ENCODE measurements around the gene CXCR6. TPM values are rescaled to one million over a fixed set of nuclear protein-coding genes. Genes with fewer than 3 reads are reported as not detected.
A peak's percentile ranks its signal among the peaks of the same experiment; 100 is the strongest.

Gene CXCR6
- total RNA-seq, 2 donors from 2014 or later = 2.2 to 4.9 TPM

GRCh38 chr3:45969953-45970352, 26.7 kb downstream of the CXCR6 start:
- DNase-seq (ENCODE audit: low spot score) (no peak), ATAC-seq (ENCODE audit: insufficient number of reproducible peaks, low FRiP score, low read depth) (no peak)
- Histone ChIP-seq H3K27me3 (replicated peaks; ENCODE audit: insufficient read depth) (no peaks in the 10 kb centered on the region), H3K4me1 (ENCODE audit: control insufficient read depth in 1 of 2, low read depth in 2 of 2) (peaks cover 33 to 63% of the 10 kb centered on the region in 2 donors), H3K36me3 (peaks cover 41% of the 10 kb centered on the region), H3K4me3 (no peak overlapping the region), H3K27ac (peak overlapping the region; percentile 45 to 61), H3K9me3 (no peaks in the 10 kb centered on the region)
- TF ChIP-seq CTCF (IDR thresholded peaks at IDR 0.05) = no peak

DNA sequence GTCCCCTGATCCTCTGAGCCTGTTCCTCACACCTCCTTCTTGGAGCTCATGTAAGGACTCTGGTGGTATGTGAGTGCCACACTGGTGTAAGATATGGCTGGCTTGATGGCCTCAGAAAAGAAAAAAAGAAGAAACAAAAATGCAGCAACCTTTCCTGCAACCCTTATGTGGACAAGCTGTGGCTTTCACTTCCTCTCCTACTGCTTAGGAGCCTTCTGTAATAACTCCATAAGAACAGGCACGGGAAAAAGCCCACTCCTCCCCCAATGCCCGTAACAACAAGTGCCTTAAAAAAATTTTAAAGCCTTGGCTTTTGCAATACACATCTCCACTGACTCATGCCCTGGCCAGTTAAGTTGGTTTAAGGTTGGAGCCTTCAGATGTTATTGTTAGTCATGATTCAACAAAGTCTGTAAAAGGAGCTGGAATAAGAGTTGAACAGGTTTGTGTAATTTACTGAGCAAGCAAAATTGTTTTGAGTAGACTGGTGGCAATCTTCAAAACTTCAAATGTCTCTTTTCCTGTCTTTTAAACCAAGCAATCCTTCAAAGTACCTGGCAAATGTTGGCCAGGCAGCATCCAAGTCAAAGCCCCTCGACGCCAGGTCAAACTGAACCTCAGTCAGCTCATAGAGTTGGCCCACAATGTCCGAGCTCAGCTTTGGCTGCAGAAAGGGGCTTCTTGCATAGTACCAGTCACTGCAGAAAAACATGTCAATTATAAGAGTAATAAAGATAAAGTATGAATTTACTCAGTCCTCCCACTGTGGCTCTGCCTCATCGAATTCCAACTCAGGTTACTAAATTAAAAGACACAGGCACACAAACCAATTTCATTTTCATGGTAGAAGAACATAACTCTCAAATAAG, 29.5 kb downstream of the CXCR6 start:
- TF ChIP-seq CTCF (IDR thresholded peaks at IDR 0.05) = no peak
- peak overlapping the region; percentile 86 to 91 for H3K27ac ChIP-seq

DNA sequence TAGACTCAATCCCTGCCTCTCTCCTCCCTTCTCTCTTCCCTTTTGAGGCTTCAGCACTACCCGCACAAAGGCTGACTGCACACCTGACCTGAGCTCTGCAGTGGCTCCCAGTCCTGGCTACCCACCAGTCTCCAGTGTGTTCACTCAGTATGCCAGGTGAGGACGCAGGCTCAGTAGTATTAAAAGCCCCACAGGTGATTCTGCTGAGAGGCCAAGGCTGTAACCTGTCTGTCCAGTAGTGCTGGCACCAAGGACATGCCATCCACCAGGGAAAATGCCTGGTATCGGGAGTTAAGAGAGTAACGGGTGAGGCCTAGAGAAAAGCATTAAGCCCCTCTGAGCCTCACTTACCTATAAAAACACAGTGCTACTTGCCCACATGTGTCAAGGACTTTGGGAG, 31.4 kb downstream of the CXCR6 start:
- H3K27me3 ChIP-seq (replicated peaks; ENCODE audit: insufficient read depth) = no peaks in the 10 kb centered on the region
- no peaks in the 10 kb centered on the region for H3K9me3 ChIP-seq
- H3K4me1 ChIP-seq (ENCODE audit: control insufficient read depth in 1 of 2, low read depth in 2 of 2) = peaks cover 13 to 25% of the 10 kb centered on the region in 2 donors
- DNase-seq (ENCODE audit: low spot score) (no peak), ATAC-seq (ENCODE audit: insufficient number of reproducible peaks, low FRiP score, low read depth) (no peak)
- H3K4me3 ChIP-seq = no peak overlapping the region
- H3K27ac ChIP-seq = peak overlapping the region; percentile 10 to 18
- H3K36me3 ChIP-seq = peaks cover 44% of the 10 kb centered on the region
- no peak for TF ChIP-seq CTCF (IDR thresholded peaks at IDR 0.05)

More for the DNA sequence above, 29.5 kb downstream of the CXCR6 start:
- Histone ChIP-seq H3K9me3 (no peaks in the 10 kb centered on the region), H3K4me3 (peak overlapping the region; percentile 38), H3K36me3 (peaks cover 41% of the 10 kb centered on the region), H3K27me3 (replicated peaks; ENCODE audit: insufficient read depth) (no peaks in the 10 kb centered on the region), H3K4me1 (ENCODE audit: control insufficient read depth in 1 of 2, low read depth in 2 of 2) (peaks cover 20 to 35% of the 10 kb centered on the region in 2 donors)
- ATAC-seq (ENCODE audit: insufficient number of reproducible peaks, low FRiP score, low read depth) (peak; percentile 98), DNase-seq (ENCODE audit: low spot score) (no peak)

DNA sequence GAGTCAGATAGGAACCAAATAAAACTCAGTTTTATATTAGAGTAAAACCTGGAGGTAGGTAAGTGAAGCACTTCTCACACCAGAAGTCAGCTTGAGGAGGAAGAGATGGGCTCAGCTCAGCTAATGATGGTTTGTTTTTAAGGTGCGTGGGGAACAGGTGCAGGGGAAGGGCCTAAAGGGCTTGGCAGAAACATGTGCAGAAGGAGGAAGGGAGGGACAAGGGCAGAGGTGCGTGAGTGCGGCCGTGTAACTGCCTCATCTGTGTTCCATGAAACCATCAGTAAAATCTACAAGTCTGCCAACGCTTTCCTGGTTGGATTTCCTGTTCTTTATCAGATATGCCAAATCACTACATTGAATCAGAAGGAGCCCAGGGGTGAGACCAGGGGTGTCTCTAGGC, 32.4 kb downstream of the CXCR6 start:
- Histone ChIP-seq H3K4me1 (ENCODE audit: control insufficient read depth in 1 of 2, low read depth in 2 of 2) (peaks cover 13 to 25% of the 10 kb centered on the region in 2 donors), H3K27ac (peak overlapping the region; percentile 12 to 38), H3K4me3 (no peak overlapping the region), H3K36me3 (peaks cover 49% of the 10 kb centered on the region), H3K27me3 (replicated peaks; ENCODE audit: insufficient read depth) (no peaks in the 10 kb centered on the region), H3K9me3 (no peaks in the 10 kb centered on the region)
- no peak for TF ChIP-seq CTCF (IDR thresholded peaks at IDR 0.05)
- DNase-seq (ENCODE audit: low spot score) = no peak
- ATAC-seq (ENCODE audit: insufficient number of reproducible peaks, low FRiP score, low read depth) = no peak

- ATAC-seq (ENCODE audit: insufficient number of reproducible peaks, low FRiP score, low read depth) (no peak), DNase-seq (ENCODE audit: low spot score) (no peak)
- H3K4me3 ChIP-seq = no peak overlapping the region
- peaks cover 54% of the 10 kb centered on the region for H3K36me3 ChIP-seq
- peaks cover 13 to 32% of the 10 kb centered on the region in 2 donors for H3K4me1 ChIP-seq (ENCODE audit: control insufficient read depth in 1 of 2, low read depth in 2 of 2)
- H3K9me3 ChIP-seq = no peaks in the 10 kb centered on the region
- TF ChIP-seq CTCF (IDR thresholded peaks at IDR 0.05) = no peak
- H3K27me3 ChIP-seq (replicated peaks; ENCODE audit: insufficient read depth) = no peaks in the 10 kb centered on the region
- H3K27ac ChIP-seq = peak overlapping the region; percentile 12 to 38
Observed at GRCh38 chr3:45976191-45977091, 33.2 kb downstream of the CXCR6 start.
